Ishikawa (cell line): Measurements from ENCODE around the gene FURIN.

Experiments used
- CEBPB ChIP-seq: IDR thresholded peaks from 2 replicates; pipeline ENCODE4 v1.6.1; 2012
- CREB1 ChIP-seq: IDR thresholded peaks from 2 replicates; pipeline ENCODE4 v1.6.1; 2012; ENCODE audit warnings: low read depth
- EGR1 ChIP-seq: IDR thresholded peaks from 2 replicates; pipeline ENCODE4 v1.6.1; 2012
- EP300 ChIP-seq: IDR thresholded peaks from 2 replicates; pipeline ENCODE4 v1.6.1; 2012; ENCODE audit warnings: borderline replicate concordance
- FOXM1 ChIP-seq: IDR thresholded peaks from 2 replicates; pipeline ENCODE4 v1.6.1; 2012; ENCODE audit warnings: low read depth, borderline replicate concordance
- MAX ChIP-seq: IDR thresholded peaks from 2 replicates; pipeline ENCODE4 v1.6.1; 2012
- NFIC ChIP-seq: IDR thresholded peaks from 2 replicates; pipeline ENCODE4 v1.6.1; 2012
- RAD21 ChIP-seq: IDR thresholded peaks from 2 replicates; pipeline ENCODE4 v1.6.1; 2012; ENCODE audit warnings: low read depth
- REST ChIP-seq: IDR thresholded peaks from 2 replicates; pipeline ENCODE4 v1.6.1; 2012; ENCODE audit warnings: low read depth, mild to moderate bottlenecking
- TAF1 ChIP-seq: IDR thresholded peaks from 2 replicates; pipeline ENCODE4 v1.6.1; 2012; ENCODE audit warnings: low read depth, mild to moderate bottlenecking
- TCF12 ChIP-seq: IDR thresholded peaks from 2 replicates; pipeline ENCODE4 v1.6.1; 2012; ENCODE audit warnings: low read depth
- TEAD4 ChIP-seq: IDR thresholded peaks from 2 replicates; pipeline ENCODE4 v1.6.1; 2012
- USF1 ChIP-seq: IDR thresholded peaks from 2 replicates; pipeline ENCODE4 v1.6.1; 2012
- YY1 ChIP-seq: IDR thresholded peaks from 2 replicates; pipeline ENCODE4 v1.6.1; 2012; ENCODE audit warnings: low read depth
- ZBTB7A ChIP-seq: IDR thresholded peaks from 2 replicates; pipeline ENCODE4 v1.6.1; 2012; ENCODE audit warnings: low read depth

FURIN gene

GRCh38 chr15:90915808-90916440 lies 47.5 kb downstream of the FURIN start:
- no peak for TF ChIP-seq NFIC
- no peak for TF ChIP-seq TAF1
- no peak for TF ChIP-seq CREB1
- no peak for TF ChIP-seq USF1
- no peak for TF ChIP-seq TCF12
- TF ChIP-seq CEBPB, result no peak
- no peak for TF ChIP-seq EP300
- TF ChIP-seq TEAD4, result no peak
- TF ChIP-seq RAD21, result no peak
- no peak for TF ChIP-seq EGR1
- no peak for TF ChIP-seq ZBTB7A
- no peak for TF ChIP-seq FOXM1
- no peak for TF ChIP-seq MAX
- no peak for TF ChIP-seq YY1
- no peak for TF ChIP-seq REST

GRCh38 chr15:90916461-90916860 lies 48.1 kb downstream of the FURIN start:
- TF ChIP-seq REST (no peak), FOXM1 (no peak), CEBPB (no peak), CREB1 (no peak), TEAD4 (no peak), ZBTB7A (no peak), EGR1 (no peak), TCF12 (no peak), NFIC (no peak), YY1 (no peak), RAD21 (no peak), EP300 (no peak), USF1 (no peak)

- TF ChIP-seq TEAD4, result no peak
- TF ChIP-seq YY1, result no peak
- TF ChIP-seq TCF12, result no peak
- no peak for TF ChIP-seq REST
Measured at GRCh38 chr15:90917569-90917968, 49.2 kb downstream of the FURIN start.

- TF ChIP-seq REST (no peak), FOXM1 (no peak), RAD21 (no peak), CREB1 (no peak), USF1 (no peak), EGR1 (no peak), MAX (no peak), TCF12 (no peak), TEAD4 (no peak)
Measured at GRCh38 chr15:90918034-90918788, 49.8 kb downstream of the FURIN start.
